HG02970 (cell line): ENCODE data around the gene NFASC.

Experiments
- ATAC-seq: cut with Tn5 transposase; IDR thresholded peaks from one replicate; pipeline ENCODE4 v1.9.1; 2021; ENCODE audit warnings: mild to moderate bottlenecking, moderate library complexity, moderate number of reproducible peaks; ENCODE audit not compliant: unreplicated experiment, low FRiP score

NFASC gene

GRCh38 chr1:204947338-204947737 is 76.7 kb downstream of the NFASC start:
- no peak for ATAC-seq

GRCh38 chr1:204947747-204948146 is 77.1 kb downstream of the NFASC start:
- ATAC-seq = no peak

DNA sequence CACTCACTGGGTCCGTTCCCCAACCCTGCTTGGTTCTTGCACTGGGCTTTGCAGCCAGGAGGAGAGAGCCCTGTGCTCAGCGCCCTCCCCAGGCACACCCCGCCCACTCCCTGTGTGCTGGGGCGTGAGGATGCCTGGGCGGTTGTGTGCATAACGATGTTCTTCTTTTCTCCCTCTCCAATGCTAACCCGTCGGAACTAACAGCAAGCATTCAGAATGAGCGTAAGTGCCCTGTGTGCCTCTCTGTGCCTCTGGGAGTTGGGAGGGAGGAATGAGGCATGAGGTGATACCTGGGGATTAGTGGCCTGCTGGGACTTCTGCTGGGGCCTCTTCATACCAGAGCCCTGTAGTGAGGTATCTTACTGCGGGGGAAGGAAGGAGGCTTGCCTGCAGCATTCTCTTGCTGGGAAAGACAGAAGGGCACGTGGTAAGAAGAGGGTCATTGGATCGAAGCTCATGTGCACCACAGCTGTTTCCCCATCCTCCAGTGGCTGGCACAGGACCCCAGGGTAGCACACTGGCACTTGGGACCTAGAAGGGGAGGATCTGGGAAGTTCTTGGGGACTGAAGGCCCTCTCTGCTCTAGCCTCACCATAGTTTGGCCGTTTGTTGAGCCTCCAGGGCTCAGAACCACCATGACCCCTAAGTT is 79.8 kb downstream of the NFASC start:
- no peak for ATAC-seq

DNA sequence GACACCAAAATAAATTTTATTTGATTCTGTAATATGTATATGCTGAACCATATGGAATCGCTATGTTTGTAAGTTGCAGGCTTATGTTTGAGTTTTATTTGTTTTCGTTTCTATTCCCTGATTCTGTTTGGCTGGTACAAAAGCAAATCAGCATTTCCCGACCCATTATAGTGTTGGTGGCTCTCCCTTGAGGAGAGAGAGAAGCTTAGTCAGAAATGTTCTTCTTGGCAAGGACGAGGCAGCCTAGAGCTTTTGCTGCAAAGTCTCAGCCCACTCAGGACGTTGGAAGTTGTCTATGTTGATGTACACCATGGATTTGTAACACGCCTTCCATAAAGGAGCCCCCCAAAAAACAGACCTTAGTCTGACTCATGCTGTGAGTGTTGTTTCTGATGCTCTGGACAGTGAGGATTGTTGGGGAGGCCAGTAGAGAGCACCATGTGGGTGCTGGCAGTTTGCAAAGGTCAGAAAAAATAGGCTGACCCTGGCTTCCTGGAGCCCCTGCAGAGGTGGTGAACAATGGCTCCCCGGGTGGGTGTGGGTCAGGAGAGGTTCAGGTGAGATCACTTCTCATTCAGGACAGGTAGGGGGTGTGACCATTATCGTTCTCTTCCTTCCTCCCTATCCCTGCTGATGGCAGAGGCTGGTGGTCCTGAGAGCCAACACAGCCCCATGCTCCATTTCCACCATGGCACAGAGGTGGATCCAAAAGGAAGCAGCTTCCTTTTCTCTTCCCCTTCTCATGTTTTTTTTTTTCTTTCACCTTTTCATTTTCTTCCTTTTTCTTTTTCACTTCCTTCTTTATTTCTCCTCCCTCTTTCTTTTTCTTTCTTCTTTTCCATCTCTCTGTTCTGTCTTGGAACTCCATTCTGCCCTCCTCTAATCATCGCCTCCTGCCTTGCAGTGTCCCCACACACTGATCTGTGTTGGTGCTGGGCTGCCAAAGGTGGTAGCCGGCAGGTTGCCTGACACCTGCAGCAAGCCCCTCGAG is 88.0 kb downstream of the NFASC start:
- ATAC-seq = no peak

- ATAC-seq = no peak
Observed at GRCh38 chr1:204959374-204959773, 88.7 kb downstream of the NFASC start.

DNA sequence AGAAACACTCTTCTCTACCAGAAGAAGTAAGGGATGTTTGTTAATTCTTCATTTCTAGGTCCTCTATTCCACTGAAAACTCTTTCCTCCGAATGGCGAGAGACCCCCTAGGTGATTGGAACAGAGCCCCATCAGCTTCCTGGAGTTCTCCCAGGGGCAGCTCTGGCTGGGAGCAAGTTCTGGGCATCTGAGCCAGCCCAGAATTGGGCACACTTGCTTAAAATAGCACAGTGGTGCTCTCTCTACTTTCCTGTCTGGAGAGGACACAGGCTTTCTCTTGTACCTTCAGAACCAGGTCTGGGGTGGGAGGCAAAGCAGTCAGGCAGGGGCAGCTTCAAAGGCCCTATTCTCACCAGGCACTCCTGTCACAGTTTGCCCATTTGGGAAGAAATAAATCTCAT is 89.2 kb downstream of the NFASC start:
- ATAC-seq = no peak

- ATAC-seq = no peak
Observed at GRCh38 chr1:204960306-204961125, 89.9 kb downstream of the NFASC start.

DNA sequence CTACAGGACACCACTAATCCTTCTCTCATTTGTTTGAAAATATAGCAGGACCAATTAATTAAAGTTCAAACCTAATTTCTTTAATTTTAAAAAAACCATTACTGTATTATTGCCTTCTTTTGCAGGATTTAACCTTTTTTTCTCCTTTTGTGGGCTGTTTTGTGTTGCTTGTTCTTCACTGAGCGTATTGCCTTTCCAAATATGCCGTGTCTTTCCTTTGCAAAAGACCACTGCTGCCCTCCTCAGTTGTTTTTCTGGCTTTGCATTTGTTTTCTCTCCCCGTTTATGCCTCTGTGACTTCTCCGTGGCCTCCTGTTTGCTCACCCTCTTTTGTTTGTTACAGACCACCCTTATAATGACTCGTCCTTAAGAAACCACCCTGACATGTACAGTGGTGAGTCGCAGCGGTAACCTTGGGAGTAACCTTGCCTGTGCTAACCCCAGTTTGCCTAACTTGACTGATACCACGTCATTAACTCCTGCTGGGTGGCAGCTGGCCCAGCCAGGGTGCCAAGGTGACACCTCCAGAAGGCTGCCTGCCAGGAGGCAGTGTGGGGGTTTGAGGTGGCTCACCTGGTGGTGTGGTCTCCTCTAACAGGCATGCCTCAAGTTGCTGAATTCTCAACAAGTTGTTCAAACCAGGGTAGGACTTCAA is 91.2 kb downstream of the NFASC start:
- ATAC-seq = no peak

DNA sequence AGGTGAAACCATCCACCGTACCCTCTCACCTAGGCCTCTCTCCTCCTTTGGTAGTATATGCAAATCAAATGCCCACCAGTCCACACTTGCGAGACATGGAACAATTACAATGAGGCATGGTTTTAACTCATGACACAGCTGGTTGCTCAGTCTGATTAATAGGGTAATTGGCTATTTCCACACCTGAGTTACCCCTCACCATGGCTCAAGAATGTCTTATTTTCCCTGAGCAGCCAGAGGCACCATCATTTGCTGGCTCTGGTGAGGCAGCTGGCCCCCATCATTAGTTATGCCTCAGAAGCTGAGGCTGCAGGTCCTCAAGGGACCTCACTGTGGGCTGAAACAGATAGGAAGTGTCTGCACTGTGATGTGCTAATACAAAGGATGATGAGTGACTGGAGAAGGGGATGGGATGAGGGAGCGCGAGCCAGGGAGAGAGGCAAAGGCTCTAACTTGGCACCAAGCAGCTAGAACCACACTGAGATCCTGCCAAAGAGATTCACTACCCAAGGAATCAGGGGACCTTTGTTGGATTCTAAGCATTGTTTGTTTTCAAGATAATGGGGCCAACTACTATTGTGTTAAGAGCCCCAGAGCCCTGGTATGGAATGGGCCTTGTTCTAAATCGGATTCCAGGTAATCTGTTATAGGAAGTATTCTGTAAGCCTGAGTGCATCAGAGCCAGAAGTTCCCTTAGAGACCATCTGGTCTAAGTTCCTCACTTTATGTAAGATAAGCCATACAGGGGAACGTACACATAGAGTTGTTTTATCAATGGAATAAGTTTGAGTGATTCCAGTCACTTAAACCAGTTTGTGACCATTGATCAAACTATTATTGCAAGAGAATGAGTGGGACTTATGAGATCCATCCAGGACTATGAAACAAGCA is 92.3 kb downstream of the NFASC start:
- no peak for ATAC-seq

GRCh38 chr1:204967451-204967850 is 96.8 kb downstream of the NFASC start:
- ATAC-seq = no peak

GRCh38 chr1:204968135-204968534 is 97.5 kb downstream of the NFASC start:
- no peak for ATAC-seq

DNA sequence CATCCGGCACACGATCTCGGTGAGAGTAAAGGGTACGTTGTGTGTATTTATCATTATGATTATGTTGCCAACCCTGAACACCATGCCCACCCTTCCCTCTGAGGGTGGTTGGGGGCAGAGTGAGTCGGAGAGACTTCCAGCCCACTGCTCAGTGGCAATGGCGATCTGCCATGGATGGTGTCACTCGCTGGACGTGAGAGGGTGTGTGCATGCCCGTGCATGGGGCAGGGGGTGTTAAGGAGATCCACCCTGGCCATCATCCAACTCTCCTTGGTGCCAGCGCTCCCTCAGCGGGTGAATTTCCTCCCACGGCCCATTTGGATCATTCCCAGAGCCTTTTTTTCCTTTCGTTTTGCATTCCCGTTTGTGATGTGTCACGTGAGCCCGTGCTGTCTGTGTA is 98.3 kb downstream of the NFASC start:
- no peak for ATAC-seq

DNA sequence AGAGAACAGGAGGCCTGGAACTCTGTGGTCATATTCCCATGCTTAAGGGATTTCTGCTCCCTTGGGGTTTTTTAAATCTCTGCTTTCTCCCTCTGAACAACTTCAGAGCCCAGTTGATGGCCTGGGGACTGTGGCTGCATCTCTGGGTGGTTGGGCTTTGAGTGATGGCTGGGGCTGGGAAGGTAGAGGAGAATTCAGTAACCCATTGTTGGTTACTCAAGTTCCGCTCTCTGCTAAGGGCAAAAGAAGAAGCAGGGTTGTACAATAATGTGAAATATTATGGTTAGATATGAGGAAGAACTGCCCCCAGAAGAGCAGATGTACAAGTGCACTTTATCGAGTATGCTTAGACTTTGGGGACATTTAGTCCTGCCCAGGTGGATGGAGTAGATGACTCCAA is 100.3 kb downstream of the NFASC start:
- no peak for ATAC-seq

- no peak for ATAC-seq
Observed at GRCh38 chr1:204971517-204972336, 101.1 kb downstream of the NFASC start.

DNA sequence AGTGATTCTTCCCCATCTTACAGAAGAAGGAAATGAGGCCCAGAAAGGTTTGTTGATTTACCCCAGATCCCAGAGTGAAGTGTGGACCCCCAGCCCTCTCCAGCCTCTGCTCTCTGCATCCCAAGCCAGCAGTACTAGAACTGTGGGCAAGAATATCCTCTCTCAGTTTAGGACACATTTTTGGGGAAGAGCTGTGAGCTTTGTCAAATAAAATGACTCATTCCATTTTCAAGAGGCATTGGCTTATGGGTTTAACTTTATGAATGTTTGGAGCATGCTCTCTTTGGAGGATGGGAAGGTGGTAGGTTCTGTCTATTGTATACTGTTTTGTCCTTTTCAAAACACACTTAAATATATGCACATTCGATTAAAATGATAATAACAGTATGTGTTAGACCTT is 101.8 kb downstream of the NFASC start:
- ATAC-seq = no peak

GRCh38 chr1:204973449-204973848 is 102.8 kb downstream of the NFASC start:
- no peak for ATAC-seq

- no peak for ATAC-seq
Observed at GRCh38 chr1:204974327-204974726, 103.7 kb downstream of the NFASC start.

- no peak for ATAC-seq
Observed at GRCh38 chr1:204975021-204975420, 104.4 kb downstream of the NFASC start.
